Muscle layer of duodenum (tissue), 2 donors: ENCODE data around the gene FMR1.

Experiments
- H3K27ac ChIP-seq: one replicate; pipeline ENCODE4 v1.7.0; 2013; ENCODE audit warnings: mild to moderate bottlenecking, low read length
- H3K27me3 ChIP-seq: one replicate; pipeline ENCODE4 v1.7.0; 2013; ENCODE audit warnings: low read depth, mild to moderate bottlenecking, control low read depth, low read length
- H3K36me3 ChIP-seq, 2 donors: one replicate each; pipeline ENCODE4 v1.7.0; 2013; ENCODE audit warnings: low read length in 2 of 2, control low read depth in 1 of 2, mild to moderate bottlenecking in 1 of 2; ENCODE audit not compliant: insufficient read depth in 2 of 2, control insufficient read depth in 1 of 2
- H3K4me1 ChIP-seq, 2 donors: one replicate each; pipeline ENCODE4 v1.7.0; 2013; ENCODE audit warnings: low read length in 2 of 2, mild to moderate bottlenecking in 2 of 2, control low read depth in 1 of 2, moderate library complexity in 1 of 2; ENCODE audit not compliant: insufficient read depth in 2 of 2, control insufficient read depth in 1 of 2
- H3K4me3 ChIP-seq, 2 donors: one replicate each; pipeline ENCODE4 v1.7.0; 2013; ENCODE audit warnings: low read length in 2 of 2, low read depth in 1 of 2, mild to moderate bottlenecking in 1 of 2
- H3K9me3 ChIP-seq, 2 donors: one replicate each; pipeline ENCODE4 v1.7.0; 2013; ENCODE audit warnings: low read length in 2 of 2, control low read depth in 1 of 2, mild to moderate bottlenecking in 1 of 2; ENCODE audit not compliant: control insufficient read depth in 1 of 2
- donor health status: healthy.

The FMR1 gene

DNA sequence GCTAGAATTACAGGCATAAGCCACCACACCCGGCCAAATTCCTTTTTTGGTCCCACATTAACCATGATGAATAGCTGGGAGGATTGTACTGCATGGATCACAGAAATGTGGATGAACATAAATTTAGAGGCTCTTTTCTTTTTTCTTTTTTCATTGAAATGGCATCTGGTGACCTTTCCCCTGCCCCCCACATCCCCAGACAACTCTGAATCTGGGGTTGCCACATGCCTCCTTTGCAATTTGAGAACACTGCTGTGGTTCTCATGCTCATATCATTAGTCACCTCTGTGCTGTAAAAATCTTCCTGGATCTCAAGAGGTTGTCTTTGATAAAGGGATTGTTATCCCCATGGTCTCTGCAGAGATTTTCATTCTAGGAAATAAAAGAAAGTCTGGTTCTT, 46.6 kb downstream of the FMR1 start:
- no peaks in the 10 kb centered on the region for H3K27me3 ChIP-seq
- H3K9me3 ChIP-seq: no peaks in the 10 kb centered on the region
- no peaks in the 10 kb centered on the region for H3K4me1 ChIP-seq
- H3K36me3 ChIP-seq: no peaks in the 10 kb centered on the region
- no peak overlapping the region for H3K4me3 ChIP-seq
- no peak overlapping the region for H3K27ac ChIP-seq

DNA sequence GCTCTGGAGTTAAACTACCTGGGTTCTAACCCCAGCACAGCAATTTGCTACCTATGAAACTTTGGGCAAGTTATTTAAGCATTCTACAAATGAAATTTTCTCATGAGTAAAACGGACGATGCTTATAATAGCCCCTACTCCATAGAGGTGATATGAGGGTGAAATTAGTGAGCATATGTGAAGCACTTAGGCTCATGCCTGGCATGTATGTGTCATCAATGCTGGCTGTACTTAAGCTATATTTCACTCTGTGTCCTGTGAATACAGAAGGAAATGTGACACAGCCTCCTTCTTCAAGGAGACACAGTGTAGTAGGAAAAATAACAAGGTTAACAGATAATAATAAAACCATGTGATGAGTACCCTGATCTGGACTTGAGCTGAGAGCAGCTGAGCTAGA, 49.0 kb downstream of the FMR1 start:
- no peaks in the 10 kb centered on the region for H3K27me3 ChIP-seq
- H3K4me1 ChIP-seq: no peaks in the 10 kb centered on the region
- no peak overlapping the region for H3K27ac ChIP-seq
- H3K4me3 ChIP-seq: no peak overlapping the region
- H3K9me3 ChIP-seq: no peaks in the 10 kb centered on the region
- no peaks in the 10 kb centered on the region for H3K36me3 ChIP-seq

DNA sequence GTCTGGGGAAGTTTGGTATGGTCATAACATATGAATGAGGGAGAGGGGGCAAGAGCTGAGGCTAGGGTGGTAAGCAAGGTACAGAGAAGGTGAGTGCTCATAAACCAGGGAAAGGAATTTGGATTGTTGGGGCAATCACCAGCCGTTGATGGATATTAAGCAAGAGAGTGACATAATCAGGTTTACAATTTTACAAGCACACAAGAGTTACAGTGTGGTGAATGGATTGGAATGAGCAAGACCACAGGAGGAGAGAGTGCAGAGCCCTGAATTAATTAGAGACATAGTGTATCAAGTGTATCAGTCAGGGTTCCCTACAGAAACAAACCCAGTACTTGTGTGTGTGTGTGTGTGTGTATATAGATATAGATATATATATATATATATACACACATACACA, 50.8 kb downstream of the FMR1 start:
- Histone ChIP-seq H3K27ac (no peak overlapping the region), H3K4me3 (no peak overlapping the region), H3K27me3 (no peaks in the 10 kb centered on the region), H3K9me3 (no peaks in the 10 kb centered on the region), H3K36me3 (no peaks in the 10 kb centered on the region), H3K4me1 (no peaks in the 10 kb centered on the region)

DNA sequence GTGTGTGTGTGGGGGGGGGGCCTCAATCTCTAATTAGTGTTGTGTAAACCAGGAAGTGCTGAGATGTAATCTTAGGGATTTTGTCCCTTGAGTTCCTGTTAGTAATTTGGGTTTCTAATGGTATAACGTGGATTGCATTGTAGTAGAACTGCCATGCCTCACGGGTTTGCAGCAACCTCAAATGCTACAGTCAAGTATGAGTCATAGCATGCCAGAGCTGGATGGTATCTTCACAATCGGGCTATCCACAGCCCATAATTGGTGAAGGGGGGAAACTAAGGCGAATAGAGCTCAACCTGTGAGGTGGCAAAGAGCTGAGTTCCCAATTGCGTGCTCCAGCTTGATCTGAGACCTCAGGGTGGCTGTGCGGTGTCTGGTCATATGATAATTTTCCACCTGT, 67.2 kb downstream of the FMR1 start:
- Histone ChIP-seq H3K36me3 (no peaks in the 10 kb centered on the region), H3K27me3 (no peaks in the 10 kb centered on the region), H3K9me3 (no peaks in the 10 kb centered on the region), H3K4me3 (no peak overlapping the region), H3K4me1 (no peaks in the 10 kb centered on the region), H3K27ac (no peak overlapping the region)

DNA sequence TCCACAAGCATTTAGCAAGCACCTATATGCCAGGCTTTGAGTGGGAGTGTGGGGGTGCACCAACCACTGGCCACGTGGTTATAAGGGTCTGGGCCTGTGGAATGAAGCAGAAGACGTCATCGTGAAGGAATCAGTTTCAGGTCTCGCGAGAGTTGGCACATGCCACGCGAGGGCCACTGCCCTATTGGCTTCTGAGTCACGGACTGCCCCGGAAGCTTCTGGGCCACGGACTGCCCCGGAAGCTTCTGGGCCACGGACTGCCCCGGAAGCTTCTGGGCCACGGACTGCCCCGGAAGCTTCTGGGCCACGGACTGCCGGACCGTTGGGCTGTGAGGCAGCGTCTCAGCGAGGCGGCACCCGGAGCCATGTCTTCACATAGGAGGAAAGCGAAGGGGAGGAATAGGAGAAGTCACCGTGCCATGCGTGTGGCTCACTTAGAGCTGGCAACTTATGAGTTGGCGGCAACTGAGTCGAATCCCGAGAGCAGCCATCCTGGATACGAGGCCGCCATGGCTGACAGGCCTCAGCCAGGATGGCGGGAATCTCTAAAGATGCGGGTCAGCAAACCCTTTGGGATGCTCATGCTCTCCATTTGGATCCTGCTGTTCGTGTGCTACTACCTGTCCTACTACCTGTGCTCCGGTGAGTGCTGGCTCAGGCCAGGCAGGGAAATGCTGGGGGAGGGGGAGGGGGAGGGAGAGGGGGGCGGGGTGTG, 69.5 kb downstream of the FMR1 start, which contains the start of gene FMR1NB:
FMR1NB (plus strand) TSS at position 300 of the 715 bp plus-strand sequence; CDS start at position 366, 66 bp downstream.
- H3K27ac ChIP-seq: no peak within 1 kb of the TSS
- no peaks in the 10 kb centered on the region for H3K36me3 ChIP-seq
- H3K27me3 ChIP-seq: no peaks in the 10 kb centered on the region
- H3K4me1 ChIP-seq: no peaks in the 10 kb centered on the region
- no peak within 1 kb of the TSS for H3K4me3 ChIP-seq
- H3K9me3 ChIP-seq: no peaks in the 10 kb centered on the region
